Epithelial cell of proximal tubule (primary cell): ENCODE measurements around the gene C8A. TPM values are rescaled to one million over a fixed set of nuclear protein-coding genes. Genes with fewer than 3 reads are reported as not detected.

Source experiments
- DNase-seq: peaks from one replicate; pipeline ENCODE4 v3.0.0-alpha.2; 2011; ENCODE audit warnings: low read depth
- H3K4me3 ChIP-seq: 2 replicates; pipeline ENCODE4 v1.5.1; 2011; ENCODE audit warnings: low read depth, mild to moderate bottlenecking, low read length
- total RNA-seq: library from RNA; depleted of rRNA; stranded (reverse); fragments of >200 nt; gene quantifications from 2 replicates; pipeline ENCODE4 v1.2.3, GENCODE V29; 2015
- TF ChIP-seq, protein P1 (sequence below): conservative IDR thresholded peaks from 2 replicates; pipeline ENCODE4 v1.5.1; 2012; ENCODE audit warnings: low read depth, mild to moderate bottlenecking, low read length

The C8A gene
- total RNA-seq, 1 donor from 2014 or later: not detected

- TF ChIP-seq, protein P1, sequence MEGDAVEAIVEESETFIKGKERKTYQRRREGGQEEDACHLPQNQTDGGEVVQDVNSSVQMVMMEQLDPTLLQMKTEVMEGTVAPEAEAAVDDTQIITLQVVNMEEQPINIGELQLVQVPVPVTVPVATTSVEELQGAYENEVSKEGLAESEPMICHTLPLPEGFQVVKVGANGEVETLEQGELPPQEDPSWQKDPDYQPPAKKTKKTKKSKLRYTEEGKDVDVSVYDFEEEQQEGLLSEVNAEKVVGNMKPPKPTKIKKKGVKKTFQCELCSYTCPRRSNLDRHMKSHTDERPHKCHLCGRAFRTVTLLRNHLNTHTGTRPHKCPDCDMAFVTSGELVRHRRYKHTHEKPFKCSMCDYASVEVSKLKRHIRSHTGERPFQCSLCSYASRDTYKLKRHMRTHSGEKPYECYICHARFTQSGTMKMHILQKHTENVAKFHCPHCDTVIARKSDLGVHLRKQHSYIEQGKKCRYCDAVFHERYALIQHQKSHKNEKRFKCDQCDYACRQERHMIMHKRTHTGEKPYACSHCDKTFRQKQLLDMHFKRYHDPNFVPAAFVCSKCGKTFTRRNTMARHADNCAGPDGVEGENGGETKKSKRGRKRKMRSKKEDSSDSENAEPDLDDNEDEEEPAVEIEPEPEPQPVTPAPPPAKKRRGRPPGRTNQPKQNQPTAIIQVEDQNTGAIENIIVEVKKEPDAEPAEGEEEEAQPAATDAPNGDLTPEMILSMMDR: no peak
- DNase-seq: no peak
- H3K4me3 ChIP-seq: no peak overlapping the region
Observed at GRCh38 chr1:56910441-56910985, 55.9 kb downstream of the C8A start.

GRCh38 chr1:56911098-56911938 lies 56.7 kb downstream of the C8A start:
- no peak overlapping the region for H3K4me3 ChIP-seq
- no peak for DNase-seq
- TF ChIP-seq, protein P1: no peak

DNA sequence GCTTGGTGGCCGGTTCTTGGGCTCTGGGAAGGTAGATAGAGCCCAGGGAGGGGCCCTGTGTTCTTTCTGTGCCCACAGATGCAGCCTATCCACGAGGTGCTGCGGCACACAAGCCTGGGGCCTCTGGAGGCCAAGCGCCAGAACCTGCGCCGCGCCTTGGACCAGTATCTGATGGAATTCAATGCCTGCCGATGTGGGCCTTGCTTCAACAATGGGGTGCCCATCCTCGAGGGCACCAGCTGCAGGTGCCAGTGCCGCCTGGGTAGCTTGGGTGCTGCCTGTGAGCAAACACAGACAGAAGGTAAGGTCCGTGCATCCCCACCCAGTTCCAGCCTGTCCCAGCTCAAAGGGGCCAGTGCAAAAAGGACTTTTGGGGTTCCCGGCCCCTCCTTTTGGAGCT lies 57.7 kb downstream of the C8A start:
- DNase-seq: no peak
- no peak overlapping the region for H3K4me3 ChIP-seq
- TF ChIP-seq, protein P1: no peak

GRCh38 chr1:56915960-56916359 lies 61.4 kb downstream of the C8A start:
- H3K4me3 ChIP-seq: no peak overlapping the region
- TF ChIP-seq, protein P1: no peak
- DNase-seq: no peak

- TF ChIP-seq, protein P1: no peak
- H3K4me3 ChIP-seq: no peak overlapping the region
- no peak for DNase-seq
Observed at GRCh38 chr1:56916630-56917029, 62.0 kb downstream of the C8A start.

- DNase-seq: no peak
- no peak overlapping the region for H3K4me3 ChIP-seq
- TF ChIP-seq, protein P1: no peak
Observed at GRCh38 chr1:56917356-56917755, 62.8 kb downstream of the C8A start.
